Measurements from ENCODE around the gene ZFC3H1. TPM values are rescaled to one million over a fixed set of nuclear protein-coding genes. Genes with fewer than 3 reads are reported as not detected.

ZFC3H1 gene
- total and polyA plus RNA-seq, 2 of the 8 experiments (the other 6 are each of a cell fraction or from before 2014, with no cell fraction given) = 20.0 to 32.4 TPM

DNA sequence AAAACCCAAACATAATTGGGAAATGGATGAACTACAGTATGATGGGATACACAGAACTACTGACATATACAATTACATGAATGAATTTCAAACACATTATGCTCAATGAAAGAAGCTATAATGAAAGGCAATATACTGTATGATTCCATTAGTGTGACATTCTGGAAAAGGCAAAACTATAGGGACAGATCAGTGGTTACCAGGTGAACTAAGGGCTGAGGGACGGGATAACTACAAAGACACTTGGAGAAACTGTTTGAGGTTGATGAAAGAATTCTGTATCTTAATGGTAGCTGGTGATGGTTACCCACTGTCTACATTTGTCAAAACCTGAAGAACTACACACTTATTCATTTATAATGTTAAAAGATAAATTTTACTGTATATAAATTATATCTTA lies 7.7 kb downstream of the ZFC3H1 start:
- H3K36me3 ChIP-seq (ENCODE audit: control insufficient read depth in 2 of 4, insufficient read depth in 4 of 4, low read length in 3 of 4) = peaks cover 8 to 64% (median 28%) of the 10 kb centered on the region in 4 experiments; a peak in 7 of 8 replicates

More for the DNA sequence above, 7.7 kb downstream of the ZFC3H1 start:
- Histone ChIP-seq H3K9me3 (ENCODE audit: insufficient read depth in 2 of 2, low read depth in 1 of 2, low read length in 1 of 2) (no peaks in the 10 kb centered on the region; a peak in 1 of 4 replicates), H4K8ac (ENCODE audit: extremely low read depth, insufficient read depth, low read length) (no peak overlapping the region), H2BK15ac (ENCODE audit: low read length) (no peak overlapping the region), H3K23me2 (ENCODE audit: low read depth, low read length) (no peaks in the 10 kb centered on the region), H2BK120ac (replicated peaks; ENCODE audit: low read depth, low read length) (no peak overlapping the region), H3K4me3 (ENCODE audit: extremely low read depth in 1 of 4, insufficient read depth in 2 of 4, low read depth in 3 of 4, low read length in 4 of 4) (no peak overlapping the region), H4K5ac (ENCODE audit: insufficient read length, low read depth, low read length) (no peak overlapping the region), H3K27me3 (replicated peaks in 1 of 4; ENCODE audit: control insufficient read depth in 3 of 4, extremely low read depth in 1 of 4, insufficient read depth in 3 of 4, low read length in 3 of 4) (no peaks in the 10 kb centered on the region), H4K91ac (replicated peaks; ENCODE audit: insufficient read length, low read length) (no peak overlapping the region), H3K14ac (ENCODE audit: insufficient read length) (no peak overlapping the region), H3K4ac (replicated peaks; ENCODE audit: insufficient read length, low read depth, low read length) (no peak overlapping the region), H2BK12ac (ENCODE audit: low read depth, low read length) (no peak overlapping the region), H3K9ac (replicated peaks in 1 of 4; ENCODE audit: extremely low read depth in 1 of 4, low read depth in 3 of 4, low read length in 3 of 4) (no peak overlapping the region), H4K20me1 (replicated peaks in 1 of 2; ENCODE audit: control insufficient read depth in 1 of 2, insufficient read depth in 2 of 2, low read length in 2 of 2) (peaks cover 0 to 2% of the 10 kb centered on the region in 2 experiments), H2AK5ac (ENCODE audit: low read depth, low read length) (no peak overlapping the region), H3K56ac (replicated peaks; ENCODE audit: insufficient read length, low read depth, low read length) (no peak overlapping the region), H3K18ac (ENCODE audit: extremely low read depth, low read length) (no peak overlapping the region), H3K79me1 (ENCODE audit: low read depth, low read length) (no peaks in the 10 kb centered on the region), H3K23ac (ENCODE audit: insufficient read length) (no peak overlapping the region), H2BK5ac (ENCODE audit: low read depth, low read length) (no peak overlapping the region), H2BK20ac (ENCODE audit: low read length) (no peak overlapping the region), H3K27ac (ENCODE audit: low read depth, low read length) (no peak overlapping the region), H3K79me2 (ENCODE audit: control insufficient read depth in 1 of 2, insufficient read depth in 2 of 2, low read length in 2 of 2) (peaks cover 0 to 77% of the 10 kb centered on the region in 2 experiments; a peak in 2 of 4 replicates), H3K4me2 (ENCODE audit: insufficient read depth in 1 of 2, low read depth in 2 of 2, low read length in 2 of 2) (no peak overlapping the region), H3K4me1 (replicated peaks in 1 of 4; ENCODE audit: control insufficient read depth in 3 of 4, insufficient read depth in 4 of 4, low read length in 3 of 4) (no peaks in the 10 kb centered on the region), H2AFZ (ENCODE audit: low read length) (no peak overlapping the region)
- no peak for DNase-seq (ENCODE audit: low read depth in 1 of 2, low spot score in 2 of 2)
- FAIRE-seq = no peak
- WGBS, 2 experiments (ENCODE audit: extremely low coverage in 1 of 2, insufficient coverage in 1 of 2, insufficient read length in 1 of 2, insufficient replicate concordance in 2 of 2, low coverage in 1 of 2, low lambda C conversion rate in 2 of 2, missing lambda C conversion rate in 1 of 2) = 75% methylated on average over 1 of the region's 1 CpG; no CpG with 5 or more reads in 1 of the 2 experiments
- no peak for TF ChIP-seq SP4 (IDR thresholded peaks at IDR 0.05; ENCODE audit: low read length)
- TF ChIP-seq BCL11A (IDR thresholded peaks at IDR 0.05; ENCODE audit: low read depth in 2 of 2, low read length in 2 of 2) = no peak
- TF ChIP-seq CEBPB (IDR thresholded peaks at IDR 0.05; ENCODE audit: low read depth, low read length) = no peak
- no peak for TF ChIP-seq MAFK (IDR thresholded peaks at IDR 0.05; ENCODE audit: low read depth, low read length)
- no peak for TF ChIP-seq ASH2L (IDR thresholded peaks at IDR 0.05; ENCODE audit: low read length)
- TF ChIP-seq RNF2 (IDR thresholded peaks at IDR 0.05; ENCODE audit: borderline replicate concordance, low read depth, low read length, missing control alignments, poor library complexity, severe bottlenecking) = no peak
- TF ChIP-seq TAF7 (optimal IDR thresholded peaks at IDR 0.05; ENCODE audit: borderline replicate concordance, low read depth, low read length) = no peak
- no peak for TF ChIP-seq BRCA1 (IDR thresholded peaks at IDR 0.05; ENCODE audit: low read depth, low read length)
- no peak for TF ChIP-seq POLR2A (IDR thresholded peaks at IDR 0.05; ENCODE audit: control extremely low read depth in 1 of 2, low read depth in 2 of 2, low read length in 2 of 2)
- no peak for TF ChIP-seq JUND (IDR thresholded peaks at IDR 0.05; ENCODE audit: low read length)
- TF ChIP-seq RAD21 (IDR thresholded peaks at IDR 0.05 in 1 of 2, conservative IDR thresholded peaks at IDR 0.05 in 1 of 2; ENCODE audit: low read depth in 2 of 2, low read length in 2 of 2) = no peak
- TF ChIP-seq NRF1 (IDR thresholded peaks at IDR 0.05; ENCODE audit: low read depth, low read length) = no peak
- CTCF ChIA-PET (ENCODE audit: partially characterized antibody) = interaction anchor here (0.6 kb wide), 1 partner anchor 60 kb away, joined by 3 read pairs; no protein-coding TSS in a partner anchor
- POLR2A ChIA-PET (ENCODE audit: partially characterized antibody) = no interaction called here

Measured in H1 (cell line).